ENCODE data around the gene PDLIM1.
"Not testable (repeated sequence)": the region's sequence is repeated elsewhere in the genome, so short reads cannot be mapped to it uniquely, and the experiment has no call there.

The PDLIM1 gene

DNA sequence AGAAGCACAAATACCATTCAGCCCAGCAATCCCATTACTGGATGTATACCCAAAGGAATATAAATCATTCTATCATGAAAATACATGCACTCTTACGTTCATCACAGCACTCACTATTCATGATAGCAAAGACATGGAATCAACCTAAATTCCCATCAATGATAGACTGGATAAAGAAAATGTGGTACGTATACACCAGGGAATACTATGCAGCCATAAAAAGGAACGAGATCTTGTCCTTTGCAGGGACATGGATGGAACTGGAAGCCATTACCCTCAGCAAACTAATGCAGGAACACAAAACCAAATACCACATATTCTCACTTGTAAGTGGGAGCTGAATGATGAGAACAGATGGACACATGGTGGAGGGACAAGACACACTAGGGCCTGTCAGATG, 50.7 kb downstream of the PDLIM1 start:
- H3K9me3 ChIP-seq (ENCODE audit: insufficient read depth, low read depth, low read length); H3K27me3 ChIP-seq (ENCODE audit: insufficient read depth, low read length); H3K4me3 ChIP-seq (ENCODE audit: low read length); H3K4me1 ChIP-seq (ENCODE audit: insufficient read depth, low read length); H3K9ac ChIP-seq (ENCODE audit: low read depth, low read length); H3K27ac ChIP-seq (ENCODE audit: low read depth, low read length): not testable (repeated sequence)
- 99% methylated on average over 3 of the region's 3 CpGs for WGBS
- peaks cover 75% of the 10 kb centered on the region for H3K36me3 ChIP-seq (ENCODE audit: insufficient read depth, low read length)

GRCh38 chr10:95237376-95238170, 53.2 kb downstream of the PDLIM1 start:
- Histone ChIP-seq H3K9ac (ENCODE audit: low read depth, low read length) (no peak overlapping the region), H3K4me3 (ENCODE audit: low read length) (no peak overlapping the region), H3K27ac (ENCODE audit: low read depth, low read length) (no peak overlapping the region), H3K4me1 (ENCODE audit: insufficient read depth, low read length) (peaks cover 12% of the 10 kb centered on the region), H3K36me3 (ENCODE audit: insufficient read depth, low read length) (peaks cover 67% of the 10 kb centered on the region), H3K27me3 (ENCODE audit: insufficient read depth, low read length) (no peaks in the 10 kb centered on the region), H3K9me3 (ENCODE audit: insufficient read depth, low read depth, low read length) (peaks cover 4% of the 10 kb centered on the region; the same call in 1 of the 2 replicates)
- 86% methylated on average over 12 of the region's 12 CpGs for WGBS

GRCh38 chr10:95236068-95236903, 54.5 kb downstream of the PDLIM1 start:
- Histone ChIP-seq H3K4me1 (ENCODE audit: insufficient read depth, low read length) (peaks cover 21% of the 10 kb centered on the region), H3K9ac (ENCODE audit: low read depth, low read length) (no peak overlapping the region; the same call in 1 of the 2 replicates), H3K27me3 (ENCODE audit: insufficient read depth, low read length) (no peaks in the 10 kb centered on the region), H3K9me3 (ENCODE audit: insufficient read depth, low read depth, low read length) (peaks cover 4% of the 10 kb centered on the region; the same call in 1 of the 2 replicates), H3K27ac (ENCODE audit: low read depth, low read length) (no peak overlapping the region; the same call in 1 of the 2 replicates), H3K36me3 (ENCODE audit: insufficient read depth, low read length) (peaks cover 57% of the 10 kb centered on the region), H3K4me3 (ENCODE audit: low read length) (no peak overlapping the region)
- whole genome bisulfite sequencing = 92% methylated on average over 6 of the region's 6 CpGs

DNA sequence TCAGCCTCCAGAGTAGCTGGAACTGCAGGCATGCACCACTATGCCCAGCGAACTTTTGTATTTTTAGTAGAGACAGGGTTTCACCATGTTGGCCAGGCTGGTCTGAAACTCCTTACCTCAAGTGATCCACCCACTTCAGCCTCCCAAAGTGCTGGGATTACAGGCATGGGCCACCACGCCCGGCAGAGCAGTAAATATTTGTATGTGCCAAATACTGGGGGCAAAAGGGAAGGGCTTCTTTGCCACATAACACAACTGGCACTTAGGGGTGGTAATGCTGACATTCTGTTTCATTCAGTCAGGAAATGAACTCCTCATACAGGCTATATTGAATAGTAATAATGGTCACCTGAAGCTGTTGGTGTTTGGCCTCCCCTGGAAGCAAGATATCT, 55.1 kb downstream of the PDLIM1 start:
- Histone ChIP-seq H3K36me3 (ENCODE audit: insufficient read depth, low read length) (peaks cover 51% of the 10 kb centered on the region), H3K4me1 (ENCODE audit: insufficient read depth, low read length) (peaks cover 23% of the 10 kb centered on the region), H3K27me3 (ENCODE audit: insufficient read depth, low read length) (no peaks in the 10 kb centered on the region), H3K27ac (ENCODE audit: low read depth, low read length) (peak overlapping the region; percentile 47; the same call in 1 of the 2 replicates), H3K4me3 (ENCODE audit: low read length) (no peak overlapping the region), H3K9me3 (ENCODE audit: insufficient read depth, low read depth, low read length) (peaks cover 4% of the 10 kb centered on the region; the same call in 1 of the 2 replicates), H3K9ac (ENCODE audit: low read depth, low read length) (no peak overlapping the region)
- WGBS = 92% methylated on average over 3 of the region's 3 CpGs

DNA sequence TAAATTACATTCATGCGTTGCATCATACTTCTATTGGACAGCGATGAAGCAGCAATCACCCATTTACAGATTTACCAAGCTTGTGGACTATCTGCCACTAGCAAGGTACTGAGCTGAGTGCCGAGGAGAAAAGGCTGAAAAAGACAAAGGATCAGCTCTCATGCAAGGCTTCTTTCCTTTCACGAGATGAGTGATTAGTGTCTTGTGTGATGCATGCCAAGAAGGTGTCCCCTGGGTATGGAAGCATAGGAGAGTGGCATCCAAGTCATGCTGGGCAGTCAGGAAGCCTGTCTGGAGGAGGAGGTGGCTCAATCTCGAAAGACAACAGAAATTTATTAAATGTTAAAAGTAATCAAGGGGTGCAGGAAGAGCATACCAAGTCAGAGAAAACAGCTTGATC, 55.9 kb downstream of the PDLIM1 start:
- no peak overlapping the region for H3K4me3 ChIP-seq (ENCODE audit: low read length)
- H3K9me3 ChIP-seq (ENCODE audit: insufficient read depth, low read depth, low read length) = no peaks in the 10 kb centered on the region; the same call in 1 of the 2 replicates
- H3K4me1 ChIP-seq (ENCODE audit: insufficient read depth, low read length) = peaks cover 27% of the 10 kb centered on the region
- no peak overlapping the region for H3K9ac ChIP-seq (ENCODE audit: low read depth, low read length)
- H3K27me3 ChIP-seq (ENCODE audit: insufficient read depth, low read length) = no peaks in the 10 kb centered on the region
- peaks cover 44% of the 10 kb centered on the region for H3K36me3 ChIP-seq (ENCODE audit: insufficient read depth, low read length)
- WGBS = 81% methylated on average over 5 of the region's 5 CpGs
- 0 out of 2 replicates have a peak overlapping the region, but pooled peaks have one; percentile 2 for H3K27ac ChIP-seq (ENCODE audit: low read depth, low read length)

DNA sequence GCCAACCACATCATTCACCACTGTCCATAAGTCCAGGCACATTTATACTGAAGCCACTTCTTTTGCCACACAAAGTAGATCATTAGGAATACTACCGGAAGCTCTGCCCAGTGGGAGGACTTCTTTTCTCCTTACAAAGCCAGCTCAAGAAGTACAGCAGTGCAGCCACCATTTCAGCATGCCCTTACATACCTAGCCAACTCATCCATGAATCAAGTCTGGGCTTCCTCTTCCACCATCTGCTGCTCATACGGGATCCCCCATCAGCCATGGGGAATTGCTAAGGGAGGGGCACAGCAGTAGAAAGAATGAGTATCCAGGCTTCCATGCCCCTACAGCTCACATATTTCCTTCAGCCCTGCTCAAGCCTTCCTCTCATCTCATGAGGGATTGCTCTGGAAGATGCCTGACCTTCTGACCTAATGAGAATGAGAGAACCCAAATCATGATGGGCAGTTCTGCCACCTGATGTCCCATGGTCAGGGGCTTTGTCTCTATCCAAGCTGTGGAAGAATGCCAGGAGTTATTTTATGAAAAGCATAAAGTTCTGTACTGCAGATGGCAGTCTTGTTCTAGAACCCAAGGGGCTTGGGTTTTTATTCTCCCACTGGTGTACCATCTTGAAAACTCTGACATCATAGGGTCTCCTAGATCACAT, 57.3 kb downstream of the PDLIM1 start:
- 83% methylated on average over 2 of the region's 2 CpGs for WGBS
- Histone ChIP-seq H3K27ac (ENCODE audit: low read depth, low read length) (no peak overlapping the region), H3K36me3 (ENCODE audit: insufficient read depth, low read length) (peaks cover 34% of the 10 kb centered on the region)

DNA sequence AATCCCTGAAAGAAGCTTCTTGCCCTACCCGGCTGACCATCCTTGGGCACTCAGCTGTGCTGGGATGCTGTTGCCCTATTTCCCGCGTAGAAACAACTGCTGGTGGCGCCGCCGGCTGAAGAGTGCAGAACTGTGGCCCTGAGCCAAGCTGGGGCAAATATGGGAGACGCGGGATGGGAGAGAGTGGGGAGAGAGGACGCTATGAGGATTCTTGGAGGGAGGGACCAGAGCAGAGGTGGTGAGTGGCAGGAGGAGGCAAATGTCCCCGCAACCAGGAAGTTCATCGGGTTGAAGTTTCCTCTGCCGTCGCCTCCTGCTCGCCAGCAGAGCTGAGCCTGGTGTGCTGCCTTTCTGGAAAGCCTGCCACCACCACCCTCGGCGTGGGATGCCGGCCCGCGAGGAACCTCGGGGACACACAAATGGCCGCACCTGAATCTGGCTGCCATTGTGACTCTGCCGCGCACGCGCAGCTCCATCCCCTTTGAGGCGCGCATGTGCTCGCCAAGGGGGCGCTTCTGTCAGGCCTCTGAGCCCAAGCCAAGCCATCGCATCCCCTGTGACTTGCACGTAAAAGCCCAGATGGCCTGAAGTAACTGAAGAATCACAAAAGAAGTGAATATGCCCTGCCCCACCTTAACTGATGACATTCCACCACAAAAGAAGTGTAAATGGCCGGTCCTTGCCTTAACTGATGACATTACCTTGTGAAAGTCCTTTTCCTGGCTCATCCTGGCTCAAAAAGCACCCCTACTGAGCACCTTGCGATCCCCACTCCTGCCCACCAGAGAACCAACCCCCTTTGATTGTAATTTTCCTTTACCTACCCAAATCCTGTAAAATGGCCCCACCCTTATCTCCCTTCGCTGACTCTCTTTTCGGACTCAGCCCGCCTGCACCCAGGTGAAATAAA, 59.9 kb downstream of the PDLIM1 start:
- H3K27ac ChIP-seq (ENCODE audit: low read depth, low read length) = peak overlapping the region; percentile 98
- H3K9ac ChIP-seq (ENCODE audit: low read depth, low read length) = peak overlapping the region; percentile 90
- peak overlapping the region; percentile 52 for H3K4me3 ChIP-seq (ENCODE audit: low read length)

More for the DNA sequence above, 57.3 kb downstream of the PDLIM1 start:
- Histone ChIP-seq H3K27me3 (ENCODE audit: insufficient read depth, low read length) (no peaks in the 10 kb centered on the region), H3K9me3 (ENCODE audit: insufficient read depth, low read depth, low read length) (no peaks in the 10 kb centered on the region), H3K9ac (ENCODE audit: low read depth, low read length) (no peak overlapping the region), H3K4me3 (ENCODE audit: low read length) (no peak overlapping the region), H3K4me1 (ENCODE audit: insufficient read depth, low read length) (peaks cover 39% of the 10 kb centered on the region)

GRCh38 chr10:95229724-95230627, 60.8 kb downstream of the PDLIM1 start:
- WGBS = 7% methylated on average over 10 of the region's 10 CpGs
- peaks cover 37% of the 10 kb centered on the region for H3K4me1 ChIP-seq (ENCODE audit: insufficient read depth, low read length)
- no peaks in the 10 kb centered on the region for H3K27me3 ChIP-seq (ENCODE audit: insufficient read depth, low read length)
- no peaks in the 10 kb centered on the region for H3K9me3 ChIP-seq (ENCODE audit: insufficient read depth, low read depth, low read length)
- peak overlapping the region; percentile 52 for H3K4me3 ChIP-seq (ENCODE audit: low read length)
- H3K27ac ChIP-seq (ENCODE audit: low read depth, low read length) = peak overlapping the region; percentile 98
- H3K9ac ChIP-seq (ENCODE audit: low read depth, low read length) = peak overlapping the region; percentile 90
- peaks cover 8% of the 10 kb centered on the region; the same call in 1 of the 2 replicates for H3K36me3 ChIP-seq (ENCODE audit: insufficient read depth, low read length)

More for the DNA sequence above, 59.9 kb downstream of the PDLIM1 start:
- WGBS = 2% methylated on average over 36 of the region's 36 CpGs
- not testable (repeated sequence) for H3K9me3 ChIP-seq (ENCODE audit: insufficient read depth, low read depth, low read length); H3K27me3 ChIP-seq (ENCODE audit: insufficient read depth, low read length)
- Histone ChIP-seq H3K4me1 (ENCODE audit: insufficient read depth, low read length) (peaks cover 42% of the 10 kb centered on the region), H3K36me3 (ENCODE audit: insufficient read depth, low read length) (peaks cover 11% of the 10 kb centered on the region)

- Histone ChIP-seq H3K4me3 (ENCODE audit: low read length) (peak overlapping the region; percentile 52), H3K4me1 (ENCODE audit: insufficient read depth, low read length) (peaks cover 34% of the 10 kb centered on the region), H3K9ac (ENCODE audit: low read depth, low read length) (peak overlapping the region; percentile 90), H3K27ac (ENCODE audit: low read depth, low read length) (peak overlapping the region; percentile 98)
- H3K36me3 ChIP-seq (ENCODE audit: insufficient read depth, low read length); H3K27me3 ChIP-seq (ENCODE audit: insufficient read depth, low read length); H3K9me3 ChIP-seq (ENCODE audit: insufficient read depth, low read depth, low read length): not testable (repeated sequence)
- 20% methylated on average over 13 of the region's 14 CpGs for WGBS
These were observed 61.7 kb downstream of the PDLIM1 start for GRCh38 chr10:95228934-95229723.
